C4-2B (cell line): ENCODE data around the gene OSBPL2.

Source experiments
- H3K27ac ChIP-seq: fragments of 450-650 bp; 2 replicates; pipeline ENCODE4 v1.5.1; 2017
- CTCF ChIP-seq: fragments of 450-650 bp; conservative IDR thresholded peaks from 2 replicates; pipeline ENCODE4 v1.5.1; 2017; ENCODE audit warnings: mild to moderate bottlenecking
- ZFX ChIP-seq: fragments of 450-650 bp; IDR thresholded peaks from 2 replicates; pipeline ENCODE4 v1.6.1; 2017

Gene OSBPL2

GRCh38 chr20:62337558-62338293, 99.4 kb downstream of the OSBPL2 start:
- H3K27ac ChIP-seq: no peak overlapping the region
- no peak for TF ChIP-seq CTCF
- no peak for TF ChIP-seq ZFX

GRCh38 chr20:62338294-62338620, 99.9 kb downstream of the OSBPL2 start:
- no peak for TF ChIP-seq ZFX
- TF ChIP-seq CTCF: no peak
- no peak overlapping the region for H3K27ac ChIP-seq

DNA sequence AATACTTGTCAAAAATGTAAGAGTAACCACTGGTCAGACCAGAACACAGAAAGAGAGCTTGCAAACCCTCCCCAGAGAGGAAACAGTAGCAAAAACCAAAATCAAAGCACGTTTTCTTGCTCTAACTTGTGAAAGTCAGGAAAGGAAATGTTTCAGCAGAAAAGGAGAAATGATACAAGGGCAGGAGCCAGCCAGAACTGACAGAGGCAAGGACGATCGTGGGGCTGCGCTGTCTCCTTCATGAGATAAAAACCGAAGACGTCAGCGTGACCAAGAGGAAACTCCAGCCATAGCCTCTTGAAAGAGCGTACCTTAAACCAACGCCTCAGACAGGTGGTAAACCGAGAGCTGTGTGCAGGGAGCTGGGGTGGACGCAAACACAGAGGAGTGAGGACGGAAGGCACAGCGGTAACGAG, 101.3 kb downstream of the OSBPL2 start:
- no peak overlapping the region for H3K27ac ChIP-seq
- TF ChIP-seq CTCF (no peak), ZFX (no peak)

DNA sequence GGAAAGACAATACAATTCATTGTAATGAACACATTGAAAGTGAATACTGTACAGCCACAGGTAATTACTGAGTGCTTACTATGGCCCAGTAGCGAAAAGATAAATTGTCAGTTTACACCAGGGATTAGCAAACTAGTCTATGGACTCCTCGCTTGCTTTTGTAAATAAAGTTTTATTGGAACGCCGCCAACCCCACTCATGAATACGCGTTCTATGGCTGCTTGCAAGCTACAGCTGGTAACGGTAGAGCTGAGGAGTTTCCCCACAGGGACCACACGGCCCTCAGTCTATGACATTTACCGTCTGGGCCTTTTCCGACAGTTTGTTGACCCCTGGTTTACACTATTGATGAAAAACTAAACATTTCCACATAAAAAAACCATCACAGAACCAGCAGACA, 104.6 kb downstream of the OSBPL2 start:
- no peak overlapping the region for H3K27ac ChIP-seq
- TF ChIP-seq ZFX (no peak), CTCF (no peak)

DNA sequence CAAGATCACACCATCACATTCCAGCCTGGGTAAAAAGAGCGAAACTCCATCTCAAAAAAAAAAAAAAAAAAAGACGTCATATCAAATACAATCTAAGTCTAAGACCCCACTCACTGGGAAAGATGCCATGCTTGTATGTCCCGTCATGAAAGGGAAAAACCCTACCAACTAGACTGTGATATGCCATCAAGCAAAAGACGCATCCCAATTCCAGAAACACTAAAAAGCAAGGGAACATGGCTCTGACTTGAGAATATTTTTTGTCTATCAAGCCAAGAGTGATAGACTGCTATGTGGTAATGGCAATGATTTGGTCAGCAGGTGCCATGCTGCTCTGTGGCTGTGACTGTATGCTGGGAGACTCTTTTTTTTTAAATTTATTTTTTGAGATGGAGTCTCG, 105.8 kb downstream of the OSBPL2 start:
- H3K27ac ChIP-seq: no peak overlapping the region
- TF ChIP-seq ZFX (no peak), CTCF (no peak)

DNA sequence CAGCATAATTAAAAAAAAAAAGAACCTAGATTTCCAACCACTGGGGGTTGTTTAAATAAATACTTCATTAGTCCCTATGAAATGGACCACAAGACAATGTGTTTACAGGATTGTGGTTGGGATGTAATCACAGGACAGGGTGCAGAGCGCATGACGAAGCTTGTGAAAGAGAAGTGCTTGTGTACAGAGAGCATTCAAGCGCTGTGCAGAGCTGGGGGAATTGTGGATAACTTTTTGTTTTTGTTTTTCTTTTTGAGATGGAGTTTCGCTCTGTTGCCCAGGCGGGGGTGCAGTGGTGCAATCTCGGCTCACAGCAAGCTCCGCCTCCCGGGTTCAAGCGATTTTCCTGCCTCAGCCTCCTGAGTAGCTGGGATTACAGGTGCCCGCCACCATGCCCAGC, 106.5 kb downstream of the OSBPL2 start:
- TF ChIP-seq CTCF (no peak), ZFX (no peak)
- no peak overlapping the region for H3K27ac ChIP-seq
